ENCODE data around the gene JUND.

DNA sequence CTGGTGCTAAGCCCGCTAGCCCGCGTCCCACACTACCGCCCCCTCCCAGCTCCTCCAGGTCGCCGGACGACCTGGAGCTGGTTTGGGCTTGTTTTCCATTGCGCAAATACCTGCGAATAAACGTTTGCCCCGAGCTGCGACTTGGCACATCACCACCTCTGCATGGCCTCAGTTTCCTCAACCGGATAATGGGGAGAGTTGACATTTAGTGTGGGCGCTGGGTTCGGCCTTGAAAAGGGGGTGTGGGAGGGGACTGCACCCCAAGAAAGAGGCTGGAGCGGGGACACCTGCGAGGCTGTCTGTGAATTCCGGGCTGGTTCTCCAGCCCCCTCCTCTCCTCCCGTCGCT lies 11.0 kb upstream of the JUND start:
- no peak for TF ChIP-seq CTCF (conservative IDR thresholded peaks at IDR 0.05; ENCODE audit: low read depth in 2 of 2)
- no peak for TF ChIP-seq EZH2 (IDR thresholded peaks at IDR 0.05; ENCODE audit: low read depth, unreplicated experiment)
- TF ChIP-seq REST (IDR thresholded peaks at IDR 0.05; ENCODE audit: unreplicated experiment), result no peak
- TF ChIP-seq EZH2phosphoT487 (IDR thresholded peaks at IDR 0.05; ENCODE audit: unreplicated experiment), result no peak
- TF ChIP-seq POLR2AphosphoS5 (IDR thresholded peaks at IDR 0.05; ENCODE audit: low read depth), result no peak
- TF ChIP-seq ZNF331 (CRISPR knock-in tag; IDR thresholded peaks at IDR 0.05; ENCODE audit: low read depth), result no peak
- no peak for TF ChIP-seq JUNB (IDR thresholded peaks at IDR 0.05; ENCODE audit: unreplicated experiment)
- no peak for TF ChIP-seq STAT1 (IDR thresholded peaks at IDR 0.05; ENCODE audit: unreplicated experiment)
- no peak for TF ChIP-seq CREB1 (CRISPR knock-in tag; IDR thresholded peaks at IDR 0.05; ENCODE audit: low read depth)
- TF ChIP-seq ZNF114 (CRISPR knock-in tag; IDR thresholded peaks at IDR 0.05), result no peak
- TF ChIP-seq, protein P1, sequence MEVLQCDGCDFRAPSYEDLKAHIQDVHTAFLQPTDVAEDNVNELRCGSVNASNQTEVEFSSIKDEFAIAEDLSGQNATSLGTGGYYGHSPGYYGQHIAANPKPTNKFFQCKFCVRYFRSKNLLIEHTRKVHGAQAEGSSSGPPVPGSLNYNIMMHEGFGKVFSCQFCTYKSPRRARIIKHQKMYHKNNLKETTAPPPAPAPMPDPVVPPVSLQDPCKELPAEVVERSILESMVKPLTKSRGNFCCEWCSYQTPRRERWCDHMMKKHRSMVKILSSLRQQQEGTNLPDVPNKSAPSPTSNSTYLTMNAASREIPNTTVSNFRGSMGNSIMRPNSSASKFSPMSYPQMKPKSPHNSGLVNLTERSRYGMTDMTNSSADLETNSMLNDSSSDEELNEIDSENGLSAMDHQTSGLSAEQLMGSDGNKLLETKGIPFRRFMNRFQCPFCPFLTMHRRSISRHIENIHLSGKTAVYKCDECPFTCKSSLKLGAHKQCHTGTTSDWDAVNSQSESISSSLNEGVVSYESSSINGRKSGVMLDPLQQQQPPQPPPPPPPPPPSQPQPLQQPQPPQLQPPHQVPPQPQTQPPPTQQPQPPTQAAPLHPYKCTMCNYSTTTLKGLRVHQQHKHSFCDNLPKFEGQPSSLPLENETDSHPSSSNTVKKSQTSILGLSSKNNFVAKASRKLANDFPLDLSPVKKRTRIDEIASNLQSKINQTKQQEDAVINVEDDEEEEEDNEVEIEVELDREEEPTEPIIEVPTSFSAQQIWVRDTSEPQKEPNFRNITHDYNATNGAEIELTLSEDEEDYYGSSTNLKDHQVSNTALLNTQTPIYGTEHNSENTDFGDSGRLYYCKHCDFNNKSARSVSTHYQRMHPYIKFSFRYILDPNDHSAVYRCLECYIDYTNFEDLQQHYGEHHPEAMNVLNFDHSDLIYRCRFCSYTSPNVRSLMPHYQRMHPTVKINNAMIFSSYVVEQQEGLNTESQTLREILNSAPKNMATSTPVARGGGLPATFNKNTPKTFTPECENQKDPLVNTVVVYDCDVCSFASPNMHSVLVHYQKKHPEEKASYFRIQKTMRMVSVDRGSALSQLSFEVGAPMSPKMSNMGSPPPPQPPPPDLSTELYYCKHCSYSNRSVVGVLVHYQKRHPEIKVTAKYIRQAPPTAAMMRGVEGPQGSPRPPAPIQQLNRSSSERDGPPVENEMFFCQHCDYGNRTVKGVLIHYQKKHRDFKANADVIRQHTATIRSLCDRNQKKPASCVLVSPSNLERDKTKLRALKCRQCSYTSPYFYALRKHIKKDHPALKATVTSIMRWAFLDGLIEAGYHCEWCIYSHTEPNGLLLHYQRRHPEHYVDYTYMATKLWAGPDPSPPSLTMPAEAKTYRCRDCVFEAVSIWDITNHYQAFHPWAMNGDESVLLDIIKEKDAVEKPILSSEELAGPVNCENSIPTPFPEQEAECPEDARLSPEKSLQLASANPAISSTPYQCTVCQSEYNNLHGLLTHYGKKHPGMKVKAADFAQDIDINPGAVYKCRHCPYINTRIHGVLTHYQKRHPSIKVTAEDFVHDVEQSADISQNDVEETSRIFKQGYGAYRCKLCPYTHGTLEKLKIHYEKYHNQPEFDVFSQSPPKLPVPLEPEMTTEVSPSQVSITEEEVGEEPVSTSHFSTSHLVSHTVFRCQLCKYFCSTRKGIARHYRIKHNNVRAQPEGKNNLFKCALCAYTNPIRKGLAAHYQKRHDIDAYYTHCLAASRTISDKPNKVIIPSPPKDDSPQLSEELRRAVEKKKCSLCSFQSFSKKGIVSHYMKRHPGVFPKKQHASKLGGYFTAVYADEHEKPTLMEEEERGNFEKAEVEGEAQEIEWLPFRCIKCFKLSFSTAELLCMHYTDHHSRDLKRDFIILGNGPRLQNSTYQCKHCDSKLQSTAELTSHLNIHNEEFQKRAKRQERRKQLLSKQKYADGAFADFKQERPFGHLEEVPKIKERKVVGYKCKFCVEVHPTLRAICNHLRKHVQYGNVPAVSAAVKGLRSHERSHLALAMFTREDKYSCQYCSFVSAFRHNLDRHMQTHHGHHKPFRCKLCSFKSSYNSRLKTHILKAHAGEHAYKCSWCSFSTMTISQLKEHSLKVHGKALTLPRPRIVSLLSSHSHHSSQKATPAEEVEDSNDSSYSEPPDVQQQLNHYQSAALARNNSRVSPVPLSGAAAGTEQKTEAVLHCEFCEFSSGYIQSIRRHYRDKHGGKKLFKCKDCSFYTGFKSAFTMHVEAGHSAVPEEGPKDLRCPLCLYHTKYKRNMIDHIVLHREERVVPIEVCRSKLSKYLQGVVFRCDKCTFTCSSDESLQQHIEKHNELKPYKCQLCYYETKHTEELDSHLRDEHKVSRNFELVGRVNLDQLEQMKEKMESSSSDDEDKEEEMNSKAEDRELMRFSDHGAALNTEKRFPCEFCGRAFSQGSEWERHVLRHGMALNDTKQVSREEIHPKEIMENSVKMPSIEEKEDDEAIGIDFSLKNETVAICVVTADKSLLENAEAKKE (CRISPR knock-in tag; IDR thresholded peaks at IDR 0.05), result no peak
